ENCODE measurements around the gene PIGM.
A peak's percentile ranks its signal among the peaks of the same experiment; 100 is the strongest.

The PIGM gene

DNA sequence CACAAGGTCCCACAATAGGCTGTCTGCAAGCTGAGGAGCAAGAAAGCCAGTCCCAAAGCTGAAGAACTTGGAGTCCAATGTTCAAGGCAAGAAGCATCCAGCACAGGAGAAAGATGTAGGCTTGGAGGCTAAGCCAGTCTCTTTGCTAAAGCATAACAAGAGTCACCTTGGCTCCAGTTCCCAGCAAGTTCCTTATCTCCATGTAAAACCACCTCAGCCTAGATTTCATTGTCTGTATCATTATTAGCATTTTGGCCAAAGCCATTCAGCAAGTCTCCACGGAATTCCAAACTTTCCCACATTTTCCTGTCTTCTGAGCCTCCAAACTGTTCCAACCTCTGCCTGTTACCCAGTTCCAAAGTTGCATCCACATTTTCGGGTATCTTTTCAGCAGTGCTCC, 36.9 kb downstream of the PIGM start:
- Histone ChIP-seq H3K23ac (ENCODE audit: low read length) (no peak overlapping the region), H3K36me3 (ENCODE audit: control insufficient read depth, insufficient read depth, low read length) (no peaks in the 10 kb centered on the region), H3K79me2 (ENCODE audit: control insufficient read depth, insufficient read depth, low read length) (no peaks in the 10 kb centered on the region), H3K4me2 (ENCODE audit: low read length) (no peak overlapping the region), H3K4me3 (ENCODE audit: low read length) (no peak overlapping the region), H2BK5ac (ENCODE audit: low read length) (no peak overlapping the region), H2BK120ac (ENCODE audit: low read depth, low read length) (no peak overlapping the region), H3K27me3 (ENCODE audit: insufficient read depth, low read length, poor library complexity) (no peaks in the 10 kb centered on the region), H3K4me1 (ENCODE audit: control insufficient read depth, low read depth, low read length) (no peaks in the 10 kb centered on the region), H3K56ac (ENCODE audit: low read length) (no peak overlapping the region), H4K5ac (ENCODE audit: low read length) (no peak overlapping the region), H4K8ac (ENCODE audit: low read depth, low read length) (no peak overlapping the region), H3K27ac (ENCODE audit: low read depth, low read length) (no peak overlapping the region), H3K4ac (ENCODE audit: low read depth, low read length) (no peak overlapping the region), H3K18ac (ENCODE audit: low read length) (no peak overlapping the region), H2BK15ac (replicated peaks; ENCODE audit: low read depth) (no peak overlapping the region), H3K9ac (ENCODE audit: low read length) (no peak overlapping the region), H2AK5ac (ENCODE audit: low read length) (no peak overlapping the region), H3K79me1 (ENCODE audit: low read length) (no peaks in the 10 kb centered on the region)
- DNase-seq: no peak
- WGBS (ENCODE audit: extremely low coverage, insufficient coverage, low lambda C conversion rate): no CpG with 5 or more reads among the region's 2 CpGs

- Histone ChIP-seq H2BK5ac (ENCODE audit: low read length) (no peak overlapping the region), H3K79me1 (ENCODE audit: low read length) (no peaks in the 10 kb centered on the region), H3K4me3 (ENCODE audit: low read length) (no peak overlapping the region), H3K23ac (ENCODE audit: low read length) (no peak overlapping the region), H4K8ac (ENCODE audit: low read depth, low read length) (no peak overlapping the region), H3K4ac (ENCODE audit: low read depth, low read length) (no peak overlapping the region), H3K9ac (ENCODE audit: low read length) (no peak overlapping the region), H4K5ac (ENCODE audit: low read length) (no peak overlapping the region), H3K4me2 (ENCODE audit: low read length) (no peak overlapping the region), H3K27ac (ENCODE audit: low read depth, low read length) (no peak overlapping the region), H3K4me1 (ENCODE audit: control insufficient read depth, low read depth, low read length) (no peaks in the 10 kb centered on the region), H3K79me2 (ENCODE audit: control insufficient read depth, insufficient read depth, low read length) (no peaks in the 10 kb centered on the region), H2BK15ac (replicated peaks; ENCODE audit: low read depth) (no peak overlapping the region), H3K18ac (ENCODE audit: low read length) (no peak overlapping the region), H3K56ac (ENCODE audit: low read length) (no peak overlapping the region), H3K27me3 (ENCODE audit: insufficient read depth, low read length, poor library complexity) (no peaks in the 10 kb centered on the region), H3K36me3 (ENCODE audit: control insufficient read depth, insufficient read depth, low read length) (no peaks in the 10 kb centered on the region), H2BK120ac (ENCODE audit: low read depth, low read length) (no peak overlapping the region), H2AK5ac (ENCODE audit: low read length) (no peak overlapping the region)
- DNase-seq: no peak
- WGBS (ENCODE audit: extremely low coverage, insufficient coverage, low lambda C conversion rate): no CpG with 5 or more reads among the region's 2 CpGs
Measured at GRCh38 chr1:159993911-159994310, 37.9 kb downstream of the PIGM start.

GRCh38 chr1:159992161-159992560, 39.6 kb downstream of the PIGM start:
- Histone ChIP-seq H3K56ac (ENCODE audit: low read length) (no peak overlapping the region), H3K79me1 (ENCODE audit: low read length) (no peaks in the 10 kb centered on the region), H3K27ac (ENCODE audit: low read depth, low read length) (no peak overlapping the region), H4K5ac (ENCODE audit: low read length) (no peak overlapping the region), H2BK15ac (replicated peaks; ENCODE audit: low read depth) (no peak overlapping the region), H3K4me3 (ENCODE audit: low read length) (no peak overlapping the region), H3K18ac (ENCODE audit: low read length) (no peak overlapping the region), H3K36me3 (ENCODE audit: control insufficient read depth, insufficient read depth, low read length) (no peaks in the 10 kb centered on the region), H3K27me3 (ENCODE audit: insufficient read depth, low read length, poor library complexity) (no peaks in the 10 kb centered on the region), H2AK5ac (ENCODE audit: low read length) (no peak overlapping the region), H3K4me2 (ENCODE audit: low read length) (no peak overlapping the region), H2BK5ac (ENCODE audit: low read length) (no peak overlapping the region), H3K79me2 (ENCODE audit: control insufficient read depth, insufficient read depth, low read length) (no peaks in the 10 kb centered on the region), H2BK120ac (ENCODE audit: low read depth, low read length) (no peak overlapping the region), H3K23ac (ENCODE audit: low read length) (no peak overlapping the region), H4K8ac (ENCODE audit: low read depth, low read length) (no peak overlapping the region), H3K9ac (ENCODE audit: low read length) (no peak overlapping the region), H3K4me1 (ENCODE audit: control insufficient read depth, low read depth, low read length) (no peaks in the 10 kb centered on the region), H3K4ac (ENCODE audit: low read depth, low read length) (no peak overlapping the region)
- no CpG with 5 or more reads among the region's 1 CpG for WGBS (ENCODE audit: extremely low coverage, insufficient coverage, low lambda C conversion rate)
- DNase-seq: peak; percentile 26

DNA sequence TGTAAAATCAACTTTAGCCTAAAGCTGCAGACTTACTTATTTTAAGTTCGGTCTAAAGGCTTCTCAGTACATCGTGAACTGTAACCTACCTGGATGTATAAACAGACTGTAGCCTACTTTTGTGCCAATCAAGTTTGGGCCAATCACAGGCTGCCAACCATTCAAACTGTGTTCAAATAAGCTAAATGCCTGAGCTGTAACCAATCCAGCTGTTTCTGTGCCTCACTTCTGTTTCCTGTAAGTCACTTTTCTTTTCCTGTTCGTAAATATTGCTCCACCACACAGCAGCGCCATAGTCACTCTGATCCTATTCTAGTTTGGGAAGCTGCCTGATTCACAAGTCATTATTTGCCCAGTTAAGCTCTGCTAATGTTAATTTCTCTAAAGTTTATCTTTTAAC, 40.3 kb downstream of the PIGM start:
- Histone ChIP-seq H2AK5ac (ENCODE audit: low read length) (no peak overlapping the region), H3K23ac (ENCODE audit: low read length) (no peak overlapping the region), H2BK15ac (replicated peaks; ENCODE audit: low read depth) (no peak overlapping the region), H3K4me2 (ENCODE audit: low read length) (no peak overlapping the region), H3K4ac (ENCODE audit: low read depth, low read length) (no peak overlapping the region), H2BK5ac (ENCODE audit: low read length) (no peak overlapping the region), H2BK120ac (ENCODE audit: low read depth, low read length) (no peak overlapping the region), H3K4me3 (ENCODE audit: low read length) (no peak overlapping the region), H3K56ac (ENCODE audit: low read length) (no peak overlapping the region), H3K36me3 (ENCODE audit: control insufficient read depth, insufficient read depth, low read length) (no peaks in the 10 kb centered on the region), H3K4me1 (ENCODE audit: control insufficient read depth, low read depth, low read length) (no peaks in the 10 kb centered on the region), H3K18ac (ENCODE audit: low read length) (no peak overlapping the region), H4K8ac (ENCODE audit: low read depth, low read length) (no peak overlapping the region), H3K27ac (ENCODE audit: low read depth, low read length) (no peak overlapping the region), H3K79me2 (ENCODE audit: control insufficient read depth, insufficient read depth, low read length) (no peaks in the 10 kb centered on the region), H3K27me3 (ENCODE audit: insufficient read depth, low read length, poor library complexity) (no peaks in the 10 kb centered on the region), H4K5ac (ENCODE audit: low read length) (no peak overlapping the region), H3K79me1 (ENCODE audit: low read length) (no peaks in the 10 kb centered on the region), H3K9ac (ENCODE audit: low read length) (no peak overlapping the region)
- no peak for DNase-seq
- WGBS (ENCODE audit: extremely low coverage, insufficient coverage, low lambda C conversion rate): no CpG with 5 or more reads among the region's 4 CpGs

DNA sequence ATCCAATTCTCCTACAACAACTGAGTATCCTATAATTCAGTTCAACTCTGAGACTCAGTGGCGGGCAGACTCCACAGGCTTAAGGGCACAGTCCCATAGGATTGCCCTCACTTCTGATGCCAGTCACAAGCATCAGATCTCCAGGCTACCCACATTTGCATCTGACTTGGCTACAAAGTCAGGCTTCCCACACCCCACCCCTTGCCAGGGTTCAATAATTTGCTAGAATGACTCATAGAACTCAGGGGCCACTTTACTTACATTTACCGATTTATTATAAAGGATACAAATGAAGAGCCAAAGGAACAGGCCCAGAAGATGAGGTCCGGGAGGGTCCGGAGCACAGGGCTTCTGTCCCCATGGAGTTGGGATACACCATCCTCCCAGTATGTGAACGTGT, 41.8 kb downstream of the PIGM start:
- H3K23ac ChIP-seq (ENCODE audit: low read length): no peak overlapping the region
- no peak for DNase-seq
- no peak overlapping the region for H3K4me2 ChIP-seq (ENCODE audit: low read length)
- H2AK5ac ChIP-seq (ENCODE audit: low read length): no peak overlapping the region
- H3K79me2 ChIP-seq (ENCODE audit: control insufficient read depth, insufficient read depth, low read length): no peaks in the 10 kb centered on the region
- H2BK15ac ChIP-seq (replicated peaks; ENCODE audit: low read depth): no peak overlapping the region
- no peak overlapping the region for H2BK120ac ChIP-seq (ENCODE audit: low read depth, low read length)
- no peak overlapping the region for H2BK5ac ChIP-seq (ENCODE audit: low read length)
- no peak overlapping the region for H4K5ac ChIP-seq (ENCODE audit: low read length)
- H3K27me3 ChIP-seq (ENCODE audit: insufficient read depth, low read length, poor library complexity): no peaks in the 10 kb centered on the region
- H3K36me3 ChIP-seq (ENCODE audit: control insufficient read depth, insufficient read depth, low read length): no peaks in the 10 kb centered on the region
- H4K8ac ChIP-seq (ENCODE audit: low read depth, low read length): no peak overlapping the region
- no peak overlapping the region for H3K18ac ChIP-seq (ENCODE audit: low read length)
- H3K9ac ChIP-seq (ENCODE audit: low read length): no peak overlapping the region
- no peak overlapping the region for H3K27ac ChIP-seq (ENCODE audit: low read depth, low read length)
- no peaks in the 10 kb centered on the region for H3K4me1 ChIP-seq (ENCODE audit: control insufficient read depth, low read depth, low read length)
- no CpG with 5 or more reads among the region's 5 CpGs for WGBS (ENCODE audit: extremely low coverage, insufficient coverage, low lambda C conversion rate)
- no peak overlapping the region for H3K56ac ChIP-seq (ENCODE audit: low read length)
- no peaks in the 10 kb centered on the region for H3K79me1 ChIP-seq (ENCODE audit: low read length)
- H3K4ac ChIP-seq (ENCODE audit: low read depth, low read length): no peak overlapping the region
- H3K4me3 ChIP-seq (ENCODE audit: low read length): no peak overlapping the region

- Histone ChIP-seq H2BK120ac (ENCODE audit: low read depth, low read length) (no peak overlapping the region), H2AK5ac (ENCODE audit: low read length) (no peak overlapping the region), H3K4me3 (ENCODE audit: low read length) (no peak overlapping the region), H3K4ac (ENCODE audit: low read depth, low read length) (no peak overlapping the region), H3K9ac (ENCODE audit: low read length) (no peak overlapping the region), H4K8ac (ENCODE audit: low read depth, low read length) (no peak overlapping the region), H2BK15ac (replicated peaks; ENCODE audit: low read depth) (no peak overlapping the region), H3K27ac (ENCODE audit: low read depth, low read length) (no peak overlapping the region), H3K79me2 (ENCODE audit: control insufficient read depth, insufficient read depth, low read length) (no peaks in the 10 kb centered on the region), H3K27me3 (ENCODE audit: insufficient read depth, low read length, poor library complexity) (no peaks in the 10 kb centered on the region), H3K4me1 (ENCODE audit: control insufficient read depth, low read depth, low read length) (no peaks in the 10 kb centered on the region), H4K5ac (ENCODE audit: low read length) (no peak overlapping the region), H3K4me2 (ENCODE audit: low read length) (no peak overlapping the region), H3K23ac (ENCODE audit: low read length) (no peak overlapping the region), H3K18ac (ENCODE audit: low read length) (no peak overlapping the region), H3K36me3 (ENCODE audit: control insufficient read depth, insufficient read depth, low read length) (no peaks in the 10 kb centered on the region), H3K56ac (ENCODE audit: low read length) (no peak overlapping the region), H2BK5ac (ENCODE audit: low read length) (no peak overlapping the region), H3K79me1 (ENCODE audit: low read length) (no peaks in the 10 kb centered on the region)
- no CpG with 5 or more reads among the region's 3 CpGs for WGBS (ENCODE audit: extremely low coverage, insufficient coverage, low lambda C conversion rate)
- no peak for DNase-seq
Measured at GRCh38 chr1:159989581-159989980, 42.2 kb downstream of the PIGM start.

Measured in mesendoderm (in vitro differentiated cells).